A549 (cell line): ENCODE measurements around the gene ZNF574.

ENCODE experiments used
- CEBPB ChIP-seq, 2 experiments: fragments of >200 bp in 1 of 2; sonication (Bioruptor Twin) in 1 of 2; formaldehyde crosslinking in 1 of 2; IDR thresholded peaks; 2 replicates each; pipeline ENCODE4 v1.6.1; 2012 to 2016
- POLR2A ChIP-seq: IDR thresholded peaks from 2 replicates; pipeline ENCODE4 v1.6.1; 2012; ENCODE audit warnings: mild to moderate bottlenecking, low read length
- ZFP36 ChIP-seq: fragments of 450-650 bp; IDR thresholded peaks from 2 replicates; pipeline ENCODE4 v1.6.1; 2014; ENCODE audit warnings: borderline replicate concordance; ENCODE audit not compliant: partially characterized antibody
- TF ChIP-seq, protein P1 (sequence below): fragments of >200 bp; sonication (Bioruptor Twin); formaldehyde crosslinking; IDR thresholded peaks from 3 replicates; pipeline ENCODE4 v1.5.1; 2016
- TF ChIP-seq, protein P2 (sequence below): fragments of 200-600 bp; sonication (generic); IDR thresholded peaks from 2 replicates; pipeline ENCODE4 v1.6.1; 2016; ENCODE audit warnings: antibody characterized with exemption, mild to moderate bottlenecking, moderate library complexity

DNA sequence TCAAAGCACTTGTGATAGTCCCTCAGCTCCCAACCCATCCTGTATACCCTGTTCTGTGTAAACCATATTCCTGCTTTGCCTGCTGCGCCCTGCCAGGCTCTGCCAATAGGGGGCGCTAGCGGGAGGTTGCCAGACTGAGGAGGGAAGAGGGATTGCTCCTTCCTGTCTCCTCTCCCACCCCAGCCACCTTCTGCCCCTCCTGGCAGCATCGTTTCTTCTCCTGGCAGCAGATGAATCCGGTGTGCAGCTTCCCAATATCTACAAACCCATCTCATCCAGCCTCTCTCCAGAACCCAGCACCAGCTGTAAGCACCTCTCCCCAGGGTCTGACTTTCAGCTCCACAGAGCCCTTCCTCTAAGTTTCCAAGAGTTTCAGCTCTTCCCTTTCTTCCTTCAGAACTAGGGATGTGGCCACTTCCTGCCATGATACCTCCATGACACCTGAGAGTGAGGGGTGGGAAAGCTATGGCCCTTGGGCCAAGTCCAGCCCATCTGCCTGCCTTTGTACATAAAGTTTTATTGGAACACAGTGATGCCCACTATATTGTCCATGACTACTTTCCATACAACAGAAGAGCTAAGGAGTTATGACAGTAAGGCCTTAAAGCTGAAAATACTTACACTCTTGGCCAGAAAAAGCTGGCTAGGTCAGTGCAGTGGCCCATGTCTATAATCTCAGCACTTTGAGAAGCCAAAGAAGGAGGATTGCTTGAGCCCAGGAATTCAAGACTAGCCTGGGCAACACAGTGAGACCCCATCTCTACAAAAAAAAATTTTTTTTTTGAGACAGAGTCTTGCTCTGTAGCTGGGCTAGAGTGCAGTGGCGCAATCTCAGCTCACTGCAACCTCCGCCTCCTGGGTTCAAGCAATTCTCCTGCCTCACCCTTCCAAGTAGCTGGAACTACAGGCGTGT is 47.4 kb upstream of the ZNF574 start:
- TF ChIP-seq, protein P1, sequence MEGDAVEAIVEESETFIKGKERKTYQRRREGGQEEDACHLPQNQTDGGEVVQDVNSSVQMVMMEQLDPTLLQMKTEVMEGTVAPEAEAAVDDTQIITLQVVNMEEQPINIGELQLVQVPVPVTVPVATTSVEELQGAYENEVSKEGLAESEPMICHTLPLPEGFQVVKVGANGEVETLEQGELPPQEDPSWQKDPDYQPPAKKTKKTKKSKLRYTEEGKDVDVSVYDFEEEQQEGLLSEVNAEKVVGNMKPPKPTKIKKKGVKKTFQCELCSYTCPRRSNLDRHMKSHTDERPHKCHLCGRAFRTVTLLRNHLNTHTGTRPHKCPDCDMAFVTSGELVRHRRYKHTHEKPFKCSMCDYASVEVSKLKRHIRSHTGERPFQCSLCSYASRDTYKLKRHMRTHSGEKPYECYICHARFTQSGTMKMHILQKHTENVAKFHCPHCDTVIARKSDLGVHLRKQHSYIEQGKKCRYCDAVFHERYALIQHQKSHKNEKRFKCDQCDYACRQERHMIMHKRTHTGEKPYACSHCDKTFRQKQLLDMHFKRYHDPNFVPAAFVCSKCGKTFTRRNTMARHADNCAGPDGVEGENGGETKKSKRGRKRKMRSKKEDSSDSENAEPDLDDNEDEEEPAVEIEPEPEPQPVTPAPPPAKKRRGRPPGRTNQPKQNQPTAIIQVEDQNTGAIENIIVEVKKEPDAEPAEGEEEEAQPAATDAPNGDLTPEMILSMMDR: peak; percentile 48
- TF ChIP-seq POLR2A (no peak), ZFP36 (no peak), CEBPB (IDR thresholded peaks at IDR 0.05) (no peak)
- TF ChIP-seq, protein P2, sequence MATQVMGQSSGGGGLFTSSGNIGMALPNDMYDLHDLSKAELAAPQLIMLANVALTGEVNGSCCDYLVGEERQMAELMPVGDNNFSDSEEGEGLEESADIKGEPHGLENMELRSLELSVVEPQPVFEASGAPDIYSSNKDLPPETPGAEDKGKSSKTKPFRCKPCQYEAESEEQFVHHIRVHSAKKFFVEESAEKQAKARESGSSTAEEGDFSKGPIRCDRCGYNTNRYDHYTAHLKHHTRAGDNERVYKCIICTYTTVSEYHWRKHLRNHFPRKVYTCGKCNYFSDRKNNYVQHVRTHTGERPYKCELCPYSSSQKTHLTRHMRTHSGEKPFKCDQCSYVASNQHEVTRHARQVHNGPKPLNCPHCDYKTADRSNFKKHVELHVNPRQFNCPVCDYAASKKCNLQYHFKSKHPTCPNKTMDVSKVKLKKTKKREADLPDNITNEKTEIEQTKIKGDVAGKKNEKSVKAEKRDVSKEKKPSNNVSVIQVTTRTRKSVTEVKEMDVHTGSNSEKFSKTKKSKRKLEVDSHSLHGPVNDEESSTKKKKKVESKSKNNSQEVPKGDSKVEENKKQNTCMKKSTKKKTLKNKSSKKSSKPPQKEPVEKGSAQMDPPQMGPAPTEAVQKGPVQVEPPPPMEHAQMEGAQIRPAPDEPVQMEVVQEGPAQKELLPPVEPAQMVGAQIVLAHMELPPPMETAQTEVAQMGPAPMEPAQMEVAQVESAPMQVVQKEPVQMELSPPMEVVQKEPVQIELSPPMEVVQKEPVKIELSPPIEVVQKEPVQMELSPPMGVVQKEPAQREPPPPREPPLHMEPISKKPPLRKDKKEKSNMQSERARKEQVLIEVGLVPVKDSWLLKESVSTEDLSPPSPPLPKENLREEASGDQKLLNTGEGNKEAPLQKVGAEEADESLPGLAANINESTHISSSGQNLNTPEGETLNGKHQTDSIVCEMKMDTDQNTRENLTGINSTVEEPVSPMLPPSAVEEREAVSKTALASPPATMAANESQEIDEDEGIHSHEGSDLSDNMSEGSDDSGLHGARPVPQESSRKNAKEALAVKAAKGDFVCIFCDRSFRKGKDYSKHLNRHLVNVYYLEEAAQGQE: no peak
